Measurements from ENCODE around the gene ANKS1B. TPM values are rescaled to one million over a fixed set of nuclear protein-coding genes. Genes with fewer than 3 reads are reported as not detected.

Gene ANKS1B
- total and polyA plus RNA-seq, 4 donors, result 0.03 to 3.4 (median 0.53) TPM

DNA sequence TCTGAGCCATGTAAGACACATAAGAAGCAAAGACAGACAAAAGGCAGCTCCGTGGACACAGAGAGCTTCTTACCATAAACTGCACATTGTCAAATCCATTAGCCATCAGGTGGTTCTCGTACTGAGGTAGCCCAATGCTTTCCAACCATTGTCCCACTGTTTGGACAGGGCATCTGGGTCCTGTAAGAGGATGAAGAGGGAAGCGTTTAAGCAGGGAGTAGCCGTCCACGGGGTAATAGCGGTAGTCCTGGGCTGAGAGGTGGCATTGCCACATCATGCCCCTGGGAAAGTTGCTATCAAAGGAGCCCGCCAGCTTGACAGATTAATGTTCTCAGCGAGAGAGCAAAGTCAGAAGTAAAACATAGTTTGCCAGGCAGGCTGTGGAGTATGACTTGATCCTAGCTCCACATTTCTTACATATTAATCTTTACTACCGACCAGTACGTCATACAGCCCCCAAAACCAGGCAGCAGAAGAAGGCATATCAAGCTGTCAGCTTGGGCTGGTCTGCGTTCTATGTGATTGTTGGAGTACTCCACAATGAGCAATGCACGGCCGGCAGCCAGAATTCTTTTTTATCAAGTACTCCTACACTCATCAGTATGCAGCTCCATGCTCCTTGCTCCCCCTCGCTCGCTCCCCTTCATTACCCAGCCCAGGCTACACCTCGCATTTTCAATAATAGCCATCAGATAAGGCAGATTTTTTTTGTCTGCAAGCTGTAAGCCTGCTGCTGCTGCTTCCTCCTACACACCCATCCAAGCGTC lies 830.3 kb downstream of the ANKS1B start:
- H3K4me3 ChIP-seq (ENCODE audit: low read depth in 1 of 3, low read length in 3 of 3), result no peak overlapping the region
- H3K27ac ChIP-seq (ENCODE audit: low read depth in 1 of 2, low read length in 2 of 2), result no peak overlapping the region
- no peak overlapping the region for H3K9ac ChIP-seq (ENCODE audit: low read depth in 1 of 2, low read length in 2 of 2)
- 61% methylated on average over 17 of the region's 17 CpGs for WGBS
- no peaks in the 10 kb centered on the region for H3K4me1 ChIP-seq (ENCODE audit: control insufficient read depth in 4 of 4, insufficient read depth in 4 of 4, low read length in 3 of 4)
- H3K36me3 ChIP-seq (ENCODE audit: control insufficient read depth in 4 of 4, insufficient read depth in 3 of 4, low read depth in 1 of 4, low read length in 3 of 4), result no peaks in the 10 kb centered on the region
- no peak for DNase-seq (ENCODE audit: low spot score)
- H3K27me3 ChIP-seq (ENCODE audit: control insufficient read depth in 4 of 4, insufficient read depth in 4 of 4, low read length in 3 of 4), result no peaks in the 10 kb centered on the region
- TF ChIP-seq FOXA1 (IDR thresholded peaks at IDR 0.05) (no peak), GABPA (IDR thresholded peaks at IDR 0.05 in 1 of 2, conservative IDR thresholded peaks at IDR 0.05 in 1 of 2) (no peak), SP1 (IDR thresholded peaks at IDR 0.05) (no peak), HNF4G (IDR thresholded peaks at IDR 0.05) (no peak), TAF1 (conservative IDR thresholded peaks at IDR 0.05) (no peak), HNF4A (conservative IDR thresholded peaks at IDR 0.05) (no peak), NR2F2 (IDR thresholded peaks at IDR 0.05) (no peak), FOXA2 (IDR thresholded peaks at IDR 0.05) (no peak), RAD21 (IDR thresholded peaks at IDR 0.05) (no peak), RXRA (IDR thresholded peaks at IDR 0.05) (no peak), EGR1 (IDR thresholded peaks at IDR 0.05; ENCODE audit: low read depth in 2 of 2) (no peak), YY1 (IDR thresholded peaks at IDR 0.05) (no peak)
- TF ChIP-seq, protein P1, sequence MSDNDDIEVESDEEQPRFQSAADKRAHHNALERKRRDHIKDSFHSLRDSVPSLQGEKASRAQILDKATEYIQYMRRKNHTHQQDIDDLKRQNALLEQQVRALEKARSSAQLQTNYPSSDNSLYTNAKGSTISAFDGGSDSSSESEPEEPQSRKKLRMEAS (IDR thresholded peaks at IDR 0.05), result no peak
- TF ChIP-seq, protein P2, sequence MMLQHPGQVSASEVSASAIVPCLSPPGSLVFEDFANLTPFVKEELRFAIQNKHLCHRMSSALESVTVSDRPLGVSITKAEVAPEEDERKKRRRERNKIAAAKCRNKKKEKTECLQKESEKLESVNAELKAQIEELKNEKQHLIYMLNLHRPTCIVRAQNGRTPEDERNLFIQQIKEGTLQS (IDR thresholded peaks at IDR 0.05), result no peak
- TF ChIP-seq, protein P3, sequence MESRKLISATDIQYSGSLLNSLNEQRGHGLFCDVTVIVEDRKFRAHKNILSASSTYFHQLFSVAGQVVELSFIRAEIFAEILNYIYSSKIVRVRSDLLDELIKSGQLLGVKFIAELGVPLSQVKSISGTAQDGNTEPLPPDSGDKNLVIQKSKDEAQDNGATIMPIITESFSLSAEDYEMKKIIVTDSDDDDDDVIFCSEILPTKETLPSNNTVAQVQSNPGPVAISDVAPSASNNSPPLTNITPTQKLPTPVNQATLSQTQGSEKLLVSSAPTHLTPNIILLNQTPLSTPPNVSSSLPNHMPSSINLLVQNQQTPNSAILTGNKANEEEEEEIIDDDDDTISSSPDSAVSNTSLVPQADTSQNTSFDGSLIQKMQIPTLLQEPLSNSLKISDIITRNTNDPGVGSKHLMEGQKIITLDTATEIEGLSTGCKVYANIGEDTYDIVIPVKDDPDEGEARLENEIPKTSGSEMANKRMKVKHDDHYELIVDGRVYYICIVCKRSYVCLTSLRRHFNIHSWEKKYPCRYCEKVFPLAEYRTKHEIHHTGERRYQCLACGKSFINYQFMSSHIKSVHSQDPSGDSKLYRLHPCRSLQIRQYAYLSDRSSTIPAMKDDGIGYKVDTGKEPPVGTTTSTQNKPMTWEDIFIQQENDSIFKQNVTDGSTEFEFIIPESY (IDR thresholded peaks at IDR 0.05), result no peak
- TF ChIP-seq, protein P4, sequence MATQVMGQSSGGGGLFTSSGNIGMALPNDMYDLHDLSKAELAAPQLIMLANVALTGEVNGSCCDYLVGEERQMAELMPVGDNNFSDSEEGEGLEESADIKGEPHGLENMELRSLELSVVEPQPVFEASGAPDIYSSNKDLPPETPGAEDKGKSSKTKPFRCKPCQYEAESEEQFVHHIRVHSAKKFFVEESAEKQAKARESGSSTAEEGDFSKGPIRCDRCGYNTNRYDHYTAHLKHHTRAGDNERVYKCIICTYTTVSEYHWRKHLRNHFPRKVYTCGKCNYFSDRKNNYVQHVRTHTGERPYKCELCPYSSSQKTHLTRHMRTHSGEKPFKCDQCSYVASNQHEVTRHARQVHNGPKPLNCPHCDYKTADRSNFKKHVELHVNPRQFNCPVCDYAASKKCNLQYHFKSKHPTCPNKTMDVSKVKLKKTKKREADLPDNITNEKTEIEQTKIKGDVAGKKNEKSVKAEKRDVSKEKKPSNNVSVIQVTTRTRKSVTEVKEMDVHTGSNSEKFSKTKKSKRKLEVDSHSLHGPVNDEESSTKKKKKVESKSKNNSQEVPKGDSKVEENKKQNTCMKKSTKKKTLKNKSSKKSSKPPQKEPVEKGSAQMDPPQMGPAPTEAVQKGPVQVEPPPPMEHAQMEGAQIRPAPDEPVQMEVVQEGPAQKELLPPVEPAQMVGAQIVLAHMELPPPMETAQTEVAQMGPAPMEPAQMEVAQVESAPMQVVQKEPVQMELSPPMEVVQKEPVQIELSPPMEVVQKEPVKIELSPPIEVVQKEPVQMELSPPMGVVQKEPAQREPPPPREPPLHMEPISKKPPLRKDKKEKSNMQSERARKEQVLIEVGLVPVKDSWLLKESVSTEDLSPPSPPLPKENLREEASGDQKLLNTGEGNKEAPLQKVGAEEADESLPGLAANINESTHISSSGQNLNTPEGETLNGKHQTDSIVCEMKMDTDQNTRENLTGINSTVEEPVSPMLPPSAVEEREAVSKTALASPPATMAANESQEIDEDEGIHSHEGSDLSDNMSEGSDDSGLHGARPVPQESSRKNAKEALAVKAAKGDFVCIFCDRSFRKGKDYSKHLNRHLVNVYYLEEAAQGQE (IDR thresholded peaks at IDR 0.05), result no peak
- peaks cover 0 to 2% (median 0%) of the 10 kb centered on the region in 4 donors for H3K9me3 ChIP-seq (ENCODE audit: control insufficient read depth in 4 of 4, low read length in 3 of 4)

DNA sequence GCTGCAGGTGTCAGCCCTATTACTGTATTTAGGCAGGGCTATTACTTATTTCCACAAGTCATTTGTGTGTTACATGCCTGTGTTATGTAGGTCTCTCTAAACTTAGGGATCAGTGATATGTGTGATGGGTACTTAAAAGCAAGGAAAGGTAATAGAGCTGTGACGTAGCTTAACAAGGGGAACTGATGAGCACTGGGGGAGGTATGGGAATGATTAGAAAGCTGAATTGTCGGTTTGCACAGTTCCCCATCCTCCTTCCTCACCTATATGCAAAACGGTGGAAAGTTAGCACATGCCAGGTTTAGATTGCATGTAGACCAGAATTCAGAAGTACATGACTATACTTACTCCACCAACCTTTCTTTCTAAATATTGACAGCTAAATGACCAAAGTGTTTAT lies 831.4 kb downstream of the ANKS1B start:
- H3K27ac ChIP-seq (ENCODE audit: low read depth in 1 of 2, low read length in 2 of 2), result no peak overlapping the region
- 69% methylated on average over 3 of the region's 3 CpGs for WGBS
- H3K27me3 ChIP-seq (ENCODE audit: control insufficient read depth in 4 of 4, insufficient read depth in 4 of 4, low read length in 3 of 4), result no peaks in the 10 kb centered on the region
- no peaks in the 10 kb centered on the region for H3K9me3 ChIP-seq (ENCODE audit: control insufficient read depth in 4 of 4, low read length in 3 of 4)
- no peak for TF ChIP-seq EGR1 (IDR thresholded peaks at IDR 0.05; ENCODE audit: low read depth in 2 of 2)
- TF ChIP-seq HNF4A (conservative IDR thresholded peaks at IDR 0.05), result no peak
- no peak for TF ChIP-seq HNF4G (IDR thresholded peaks at IDR 0.05)
- no peak for TF ChIP-seq GABPA (IDR thresholded peaks at IDR 0.05 in 1 of 2, conservative IDR thresholded peaks at IDR 0.05 in 1 of 2)
- TF ChIP-seq, protein P2 (IDR thresholded peaks at IDR 0.05), result no peak
- TF ChIP-seq, protein P1 (IDR thresholded peaks at IDR 0.05), result no peak
- no peak for TF ChIP-seq NR2F2 (IDR thresholded peaks at IDR 0.05)
- no peak for TF ChIP-seq FOXA2 (IDR thresholded peaks at IDR 0.05)
- no peak for TF ChIP-seq FOXA1 (IDR thresholded peaks at IDR 0.05)
- no peak for TF ChIP-seq JUND (IDR thresholded peaks at IDR 0.05)
- no peaks in the 10 kb centered on the region for H3K36me3 ChIP-seq (ENCODE audit: control insufficient read depth in 4 of 4, insufficient read depth in 3 of 4, low read depth in 1 of 4, low read length in 3 of 4)
- no peaks in the 10 kb centered on the region for H3K4me1 ChIP-seq (ENCODE audit: control insufficient read depth in 4 of 4, insufficient read depth in 4 of 4, low read length in 3 of 4)
- no peak overlapping the region for H3K9ac ChIP-seq (ENCODE audit: low read depth in 1 of 2, low read length in 2 of 2)
- H3K4me3 ChIP-seq (ENCODE audit: low read depth in 1 of 3, low read length in 3 of 3), result no peak overlapping the region
- DNase-seq (ENCODE audit: low spot score), result no peak
